Activated effector memory CD4-positive, alpha-beta T cell treated with Interleukin-2 at 50 U/mL for 16 hours (primary cell): Measurements from ENCODE around the gene AKR1C2.
"Not testable (repeated sequence)": the region's sequence is repeated elsewhere in the genome, so short reads cannot be mapped to it uniquely, and the experiment has no call there.

Experiments used
- DNase-seq: peaks from one replicate; pipeline ENCODE4 v3.0.0-alpha.2; 2020

Gene AKR1C2

DNA sequence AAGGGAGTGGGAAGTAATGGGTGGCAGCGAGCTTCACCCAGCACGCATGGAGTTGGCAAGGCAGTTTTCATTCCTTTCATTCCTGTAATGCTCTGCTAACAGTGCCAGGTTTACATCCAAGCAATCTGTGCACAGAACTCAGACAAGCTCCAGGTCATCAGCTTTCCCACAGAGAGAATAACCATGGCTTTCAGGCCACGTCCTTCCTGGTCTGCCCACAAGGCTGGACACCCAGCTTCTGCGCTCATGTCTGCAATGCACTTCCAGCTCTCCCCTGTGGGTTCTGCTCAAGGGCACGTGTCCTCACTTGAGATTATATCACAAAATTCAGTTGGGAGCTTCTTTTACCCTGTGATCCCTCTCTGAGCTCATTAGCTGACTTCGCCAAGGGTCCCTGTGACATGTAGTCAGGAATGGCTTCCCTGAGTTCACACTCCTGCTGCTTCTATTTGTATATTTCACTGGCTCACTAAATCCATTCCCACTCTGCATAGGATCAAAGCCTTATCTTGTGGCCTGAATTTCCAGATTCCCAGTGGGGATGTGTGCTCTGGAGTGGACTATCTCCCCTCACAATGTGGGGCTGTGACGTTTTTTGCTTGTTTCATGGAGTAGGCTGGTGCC, 18.6 kb downstream of the AKR1C2 start:
- DNase-seq: no peak

DNA sequence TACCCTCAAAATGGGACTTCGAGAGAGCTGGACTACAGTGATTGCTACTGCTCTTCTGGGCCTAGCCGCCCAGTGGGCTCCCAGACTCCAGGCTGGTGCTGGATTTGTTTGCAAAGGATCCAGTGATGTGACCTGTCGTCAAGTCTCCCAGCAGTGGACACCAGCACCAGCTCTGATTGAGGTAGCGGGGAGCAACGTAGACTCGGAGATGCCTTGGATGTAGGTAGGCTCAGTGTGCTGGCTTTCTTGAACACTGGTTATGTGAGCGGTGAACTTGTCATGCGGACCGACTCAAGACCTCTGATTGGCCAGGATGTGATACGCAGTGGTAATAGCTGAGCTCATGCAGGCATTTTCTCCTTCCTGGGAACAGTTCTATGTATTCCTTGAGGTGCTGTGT, 19.4 kb downstream of the AKR1C2 start:
- no peak for DNase-seq

DNA sequence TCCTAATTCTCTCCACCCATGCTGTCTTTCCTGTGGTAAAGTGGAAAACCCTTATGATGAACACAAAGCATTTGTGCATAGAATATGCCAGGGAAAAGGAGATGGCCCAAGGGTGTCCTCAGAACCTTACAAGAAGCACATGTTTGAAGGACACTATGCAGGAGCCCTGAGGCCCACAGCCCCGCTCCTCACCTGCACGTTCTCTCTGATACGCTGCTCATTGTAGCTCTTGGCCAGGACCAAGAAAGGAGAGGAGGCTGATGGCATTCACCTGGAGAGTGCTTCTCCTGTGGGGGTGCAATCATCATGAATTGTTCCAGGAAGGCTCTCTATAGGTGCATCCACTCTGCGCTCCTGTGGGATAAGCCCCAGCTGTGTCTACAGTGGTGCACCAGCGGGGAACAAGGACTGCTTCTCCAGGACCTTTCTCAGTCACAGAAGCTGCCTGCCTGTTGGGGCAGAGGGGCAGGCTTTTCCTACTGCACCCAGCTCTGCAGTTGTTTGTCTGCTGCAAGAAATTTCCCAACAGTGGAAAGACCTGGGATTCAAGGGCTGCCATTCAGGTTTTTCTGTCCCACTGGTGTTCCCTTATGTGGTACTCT, 19.9 kb downstream of the AKR1C2 start:
- no peak for DNase-seq

DNA sequence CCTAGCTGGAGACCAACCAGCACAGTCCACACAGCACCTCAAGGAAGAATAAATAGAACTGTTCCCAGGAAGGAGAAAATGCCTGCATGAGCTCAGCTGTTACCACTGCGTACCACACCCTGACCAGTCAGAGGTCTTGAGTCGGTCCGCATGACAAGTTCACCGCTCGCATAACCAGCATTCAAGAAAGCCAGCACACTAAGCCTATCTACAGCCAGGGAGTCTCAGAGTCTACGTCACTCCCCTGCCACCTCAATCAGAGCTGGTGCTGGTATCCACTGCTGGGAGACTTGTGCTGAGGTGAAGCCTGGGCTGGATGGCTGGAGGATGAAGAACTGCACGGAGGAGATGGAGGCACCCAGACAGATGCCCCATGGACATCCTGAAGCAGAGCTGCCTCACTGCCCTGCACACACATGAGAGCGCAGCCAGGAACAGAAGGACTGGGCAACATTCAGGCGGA, 20.9 kb downstream of the AKR1C2 start:
- no peak for DNase-seq

DNA sequence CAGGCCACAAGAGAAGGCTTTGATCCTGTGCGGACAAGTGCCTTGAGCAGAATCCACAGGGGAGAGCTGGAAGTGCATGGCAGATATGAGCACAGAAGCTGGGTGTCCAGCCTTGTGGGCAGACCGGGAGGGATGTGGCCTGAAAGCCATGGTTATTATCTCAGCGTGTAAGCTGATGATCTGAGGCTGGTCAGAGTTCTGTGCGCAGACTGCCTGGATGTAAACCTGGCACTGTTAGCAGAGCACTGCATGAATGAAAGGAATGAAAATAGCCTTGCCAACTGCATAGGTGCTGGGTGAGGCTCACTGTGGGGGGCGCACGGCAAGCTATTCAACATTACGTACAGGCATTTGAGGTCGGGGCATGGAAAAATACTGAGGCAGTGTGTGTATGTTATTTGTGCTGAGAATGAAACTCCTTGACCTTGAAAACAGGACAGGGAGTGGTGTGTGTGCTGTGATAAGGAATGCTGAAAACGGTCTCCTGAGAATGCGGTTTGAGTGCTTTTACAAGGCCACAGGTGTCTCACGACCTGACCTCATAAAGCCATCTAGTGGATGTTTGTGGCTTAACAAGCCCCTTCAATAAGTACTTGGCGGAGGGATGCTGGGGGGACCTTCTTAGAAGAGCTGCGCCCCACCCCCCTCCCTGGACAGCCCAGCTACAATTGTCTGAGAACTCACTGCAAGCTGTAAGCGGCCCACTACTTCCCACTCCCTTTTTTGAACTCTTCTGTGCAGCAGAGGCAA, 21.8 kb downstream of the AKR1C2 start:
- no peak for DNase-seq

DNA sequence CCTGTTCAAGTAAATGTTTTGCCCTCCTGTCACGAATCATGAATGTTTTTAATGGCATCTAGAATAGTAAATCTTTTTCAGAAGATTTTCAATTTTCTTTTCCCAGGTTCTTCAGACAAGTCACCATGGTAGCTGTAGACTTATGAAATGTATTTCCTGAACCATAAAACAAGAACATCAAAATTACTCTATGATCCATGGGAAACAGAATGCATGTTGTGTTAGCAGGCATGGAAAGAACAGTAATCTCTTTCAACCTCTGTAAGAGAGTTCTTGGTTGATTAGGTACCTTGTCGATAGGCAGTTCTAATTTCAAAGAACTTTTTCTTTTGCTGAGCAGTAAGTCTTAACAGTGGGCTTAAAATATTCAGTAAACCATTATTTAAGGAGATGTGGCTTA, 22.9 kb downstream of the AKR1C2 start:
- no peak for DNase-seq

DNA sequence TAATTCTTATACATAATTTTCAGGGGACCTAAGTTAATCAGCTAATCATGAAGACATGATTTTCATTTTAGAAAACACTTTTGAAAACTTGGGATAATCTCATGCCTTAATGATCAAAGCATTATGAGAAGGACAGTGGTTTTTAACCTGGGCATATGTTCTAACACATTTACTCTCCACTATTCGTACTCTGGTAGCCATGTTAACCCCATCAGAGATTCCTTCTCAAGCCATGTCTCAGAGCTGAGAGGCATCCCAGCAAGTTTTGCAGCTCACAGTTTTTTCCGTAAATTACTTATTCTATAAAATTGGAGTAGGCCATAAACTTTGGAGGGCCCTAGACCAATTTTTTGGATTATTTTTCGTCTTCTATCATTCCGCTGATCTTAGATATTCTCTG, 24.8 kb downstream of the AKR1C2 start:
- no peak for DNase-seq

DNA sequence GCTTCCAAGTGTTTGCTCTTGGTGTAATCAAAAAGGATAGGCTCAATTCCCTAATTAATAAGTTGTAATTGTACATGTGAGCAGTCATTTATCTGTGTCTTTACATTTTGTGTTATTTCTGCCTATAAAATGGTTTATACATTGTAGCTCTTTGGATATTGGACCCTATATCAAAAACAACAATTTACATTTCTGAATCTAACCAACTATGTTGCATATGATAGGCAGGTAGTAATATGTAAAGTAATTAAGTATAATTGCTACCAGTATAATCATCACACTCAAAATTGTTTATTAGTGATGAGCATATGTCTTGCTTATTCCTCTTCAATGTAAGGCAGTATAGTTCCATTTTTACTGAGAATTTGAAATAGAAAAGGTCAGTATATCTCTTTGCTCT, 26.6 kb downstream of the AKR1C2 start:
- DNase-seq: no peak

DNA sequence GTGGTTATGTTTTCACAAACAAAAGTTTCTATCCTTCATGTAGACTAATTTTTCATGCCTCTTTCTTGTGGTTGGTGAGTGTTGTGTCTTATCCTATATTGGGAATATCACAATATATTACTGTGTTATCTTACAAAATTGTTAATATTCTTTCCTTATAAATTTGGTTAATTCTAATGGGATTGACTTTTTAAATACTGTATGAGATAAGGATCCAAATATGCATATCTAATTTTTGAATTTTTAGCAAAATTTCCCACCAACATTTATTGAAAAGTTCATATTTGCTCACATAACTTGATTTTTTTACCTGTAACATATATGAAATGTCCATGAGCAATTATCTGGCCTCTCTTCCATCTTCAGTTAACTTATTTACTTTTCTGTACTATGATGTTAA, 29.3 kb downstream of the AKR1C2 start:
- not testable (repeated sequence) for DNase-seq

DNA sequence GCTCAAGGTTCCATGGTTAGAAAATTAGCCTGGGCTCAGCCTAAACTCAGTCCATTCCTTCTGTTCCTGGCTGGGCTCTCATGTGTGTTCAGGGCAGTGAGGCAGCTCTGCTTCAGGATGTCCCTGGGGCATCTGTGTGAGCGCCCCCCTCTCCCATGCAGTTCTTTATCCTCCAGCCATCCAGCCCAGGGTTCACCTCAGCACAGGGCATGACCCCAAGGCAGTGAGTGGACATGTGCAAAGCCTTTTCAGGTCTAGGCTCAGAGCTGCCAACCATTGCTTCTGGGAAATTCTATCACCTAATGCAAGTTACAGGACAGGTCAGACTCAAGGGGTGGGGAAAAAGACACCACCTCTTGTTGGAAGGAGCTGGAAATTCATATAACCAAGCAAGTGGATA, 30.4 kb downstream of the AKR1C2 start:
- DNase-seq: not testable (repeated sequence)

DNA sequence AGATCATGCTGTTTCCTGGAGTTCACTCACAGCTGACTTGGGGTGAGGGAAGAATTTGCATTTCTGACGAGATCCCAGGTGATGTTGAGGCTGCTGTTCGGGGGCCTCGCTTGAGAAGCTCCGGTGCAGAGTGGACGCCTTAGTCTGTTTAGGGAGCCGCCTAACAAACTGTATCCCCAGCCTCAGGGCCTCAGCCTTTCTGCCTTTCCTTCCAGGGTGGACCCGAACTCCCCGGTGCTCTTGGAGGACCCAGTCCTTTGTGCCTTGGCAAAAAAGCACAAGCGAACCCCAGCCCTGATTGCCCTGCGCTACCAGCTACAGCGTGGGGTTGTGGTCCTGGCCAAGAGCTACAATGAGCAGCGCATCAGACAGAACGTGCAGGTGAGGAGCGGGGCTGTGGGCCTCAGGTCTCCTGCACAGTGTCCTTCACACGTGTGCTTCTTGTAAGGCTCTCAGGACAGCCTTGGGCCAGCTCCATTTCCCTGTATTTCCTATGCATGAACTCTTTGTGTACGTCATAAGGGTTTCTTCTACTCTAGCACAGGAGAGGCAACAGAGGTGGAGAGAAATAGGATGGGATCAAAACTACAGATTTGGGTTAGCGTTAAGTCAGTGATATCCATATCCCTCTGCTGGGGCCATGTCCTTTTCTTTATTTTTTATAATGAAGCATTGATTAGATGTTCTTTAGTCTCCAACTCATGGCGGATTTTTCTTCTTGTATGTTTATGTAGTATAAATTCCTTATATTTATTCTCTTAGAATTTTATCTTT, 31.1 kb downstream of the AKR1C2 start:
- DNase-seq: not testable (repeated sequence)

DNA sequence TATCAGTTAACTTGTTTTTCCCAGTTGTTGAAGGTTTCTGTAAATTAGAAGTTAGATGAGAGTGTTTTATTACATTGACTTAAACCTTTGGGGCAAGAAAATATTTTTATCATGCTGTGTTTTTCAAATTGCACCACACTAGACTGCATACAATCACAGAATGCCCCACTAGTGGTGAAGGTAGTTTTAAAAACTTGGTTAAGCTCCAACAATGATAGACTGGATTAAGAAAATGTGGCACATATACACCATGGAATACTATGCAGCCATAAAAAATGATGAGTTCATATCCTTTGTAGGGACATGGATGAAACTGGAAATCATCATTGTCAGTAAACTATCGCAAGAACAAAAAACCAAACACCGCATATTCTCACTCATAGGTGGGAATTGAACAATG, 33.3 kb downstream of the AKR1C2 start:
- DNase-seq: not testable (repeated sequence)

DNA sequence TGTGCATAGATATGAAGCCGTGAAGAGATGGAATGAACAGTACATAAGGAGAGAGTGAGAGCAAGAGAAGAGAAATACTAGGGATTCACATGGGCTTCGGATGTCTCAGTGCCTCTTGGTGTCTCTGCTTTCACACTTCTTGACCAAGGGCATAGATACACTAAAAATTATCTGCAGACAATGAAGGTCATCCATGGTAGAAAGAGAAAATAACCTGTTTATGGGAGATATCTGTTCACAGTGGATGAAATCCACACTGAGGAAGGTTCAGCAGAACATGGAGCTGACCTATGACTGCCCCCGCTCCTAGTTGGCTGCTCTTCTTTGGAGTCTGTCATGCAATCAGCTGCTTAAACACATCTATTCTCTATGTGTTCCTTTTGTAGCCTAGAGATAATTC, 34.4 kb downstream of the AKR1C2 start:
- DNase-seq: not testable (repeated sequence)

DNA sequence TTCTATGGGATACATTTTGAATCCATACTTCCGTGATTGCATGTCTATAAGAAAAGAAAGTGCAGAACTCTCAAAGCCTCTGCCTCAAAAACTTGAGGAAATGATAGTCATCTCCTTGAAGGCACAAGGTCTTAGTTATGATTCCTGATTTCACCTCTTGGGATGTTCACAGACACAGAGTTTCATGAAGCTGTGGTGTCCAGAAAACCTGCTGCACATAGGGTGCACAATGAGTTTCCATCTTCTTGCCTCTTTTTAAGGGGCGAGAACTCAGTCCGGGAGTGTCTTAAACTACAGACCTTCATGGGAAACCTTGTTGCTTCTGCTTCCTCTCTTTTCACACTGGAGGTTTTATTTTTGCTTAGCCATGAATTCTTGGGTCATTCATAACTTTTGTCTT, 36.5 kb downstream of the AKR1C2 start:
- DNase-seq: not testable (repeated sequence)

DNA sequence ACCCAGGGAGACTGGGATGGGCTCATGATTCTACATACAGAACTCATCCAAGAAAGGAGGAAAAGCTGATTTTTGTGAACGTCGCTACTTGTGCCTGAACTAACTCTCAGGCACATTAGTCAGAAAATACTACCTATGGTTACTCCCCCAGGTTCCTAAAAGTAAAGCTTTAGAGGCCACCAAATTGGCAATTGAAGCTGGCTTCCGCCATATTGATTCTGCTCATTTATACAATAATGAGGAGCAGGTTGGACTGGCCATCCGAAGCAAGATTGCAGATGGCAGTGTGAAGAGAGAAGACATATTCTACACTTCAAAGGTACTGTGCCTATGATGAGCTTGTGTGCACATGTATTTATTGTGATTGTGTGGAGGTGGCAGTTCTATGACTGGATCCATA, 37.9 kb downstream of the AKR1C2 start:
- DNase-seq: not testable (repeated sequence)

DNA sequence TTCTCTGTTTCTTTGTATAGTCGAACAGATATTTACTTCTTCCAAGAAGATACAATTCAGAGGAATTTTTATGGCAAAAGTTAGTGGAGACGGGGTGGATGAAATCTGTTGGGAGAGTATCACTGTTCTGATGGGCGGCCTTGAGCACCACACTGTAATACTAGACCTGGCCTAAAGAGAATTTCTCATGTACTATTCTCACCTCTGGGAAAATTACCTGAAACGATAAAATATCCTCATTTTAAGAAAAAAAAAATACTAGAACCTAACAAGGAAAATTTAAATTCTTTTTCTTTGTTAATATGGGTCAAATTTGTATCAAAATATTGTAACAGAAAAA, 39.9 kb downstream of the AKR1C2 start:
- not testable (repeated sequence) for DNase-seq

DNA sequence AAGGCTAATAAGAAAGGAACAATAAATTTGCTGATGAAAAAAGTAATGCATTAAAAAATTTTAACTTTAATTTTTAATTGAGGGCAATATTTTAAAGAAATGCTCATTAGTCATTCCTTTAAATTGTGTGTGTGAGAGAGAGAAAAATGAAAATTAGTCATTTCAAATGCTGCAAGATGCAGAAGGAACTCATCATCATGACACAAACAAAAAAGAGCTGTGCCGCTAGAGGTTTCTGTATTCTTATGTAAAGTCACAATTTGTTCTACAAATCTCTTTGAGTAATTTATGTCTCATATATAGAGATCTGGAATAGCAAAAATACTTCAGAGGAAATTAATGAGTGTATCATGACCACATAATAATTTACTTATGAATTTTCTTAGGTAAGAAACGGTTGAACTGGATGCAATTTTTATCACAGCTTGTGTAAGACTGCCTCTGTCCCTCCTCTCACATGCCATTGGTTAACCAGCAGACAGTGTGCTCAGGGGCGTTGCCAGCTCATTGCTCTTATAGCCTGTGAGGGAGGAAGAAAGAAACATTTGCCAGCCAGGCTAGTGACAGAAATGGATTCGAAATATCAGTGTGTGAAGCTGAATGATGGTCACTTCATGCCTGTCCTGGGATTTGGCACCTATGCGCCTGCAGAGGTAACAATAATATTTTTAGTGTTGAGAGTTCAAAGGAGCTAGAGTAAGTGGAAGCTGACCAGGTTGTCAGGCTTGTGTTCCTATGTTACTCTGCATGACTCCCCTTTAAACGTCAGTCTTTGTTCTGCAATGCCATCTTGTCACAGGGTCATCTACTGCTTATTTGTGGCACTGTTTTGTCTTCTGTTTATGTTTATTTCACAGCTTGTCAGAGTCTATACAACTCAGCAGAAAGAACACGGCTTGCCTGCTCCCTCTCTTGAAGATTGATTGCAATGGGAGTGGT, 40.5 kb downstream of the AKR1C2 start, which contains the start of gene AKR1C1:
Gene AKR1C1, plus strand, starts transcription at position 540 of the 939 bp plus-strand sequence. Its CDS starts 30 bp downstream, at position 570.
- not testable (repeated sequence) for DNase-seq

DNA sequence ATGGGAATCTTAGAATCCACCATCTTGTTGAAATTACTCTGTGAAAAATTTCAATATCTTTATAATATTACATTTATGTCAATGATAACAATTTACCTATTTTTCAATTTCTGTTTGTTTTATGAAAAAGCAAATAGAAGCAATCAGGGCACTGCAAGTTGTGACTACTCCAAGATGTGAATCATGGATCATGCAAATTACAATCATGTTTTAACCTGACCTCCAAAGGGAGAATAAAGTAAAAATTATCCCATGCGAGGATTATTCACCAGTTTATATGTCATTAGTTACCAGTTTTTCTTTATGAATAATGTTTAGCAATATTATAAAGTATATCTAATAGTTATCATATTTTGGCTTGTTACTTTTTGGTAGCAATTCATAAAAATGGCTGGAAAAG, 41.3 kb downstream of the AKR1C2 start:
- not testable (repeated sequence) for DNase-seq

DNA sequence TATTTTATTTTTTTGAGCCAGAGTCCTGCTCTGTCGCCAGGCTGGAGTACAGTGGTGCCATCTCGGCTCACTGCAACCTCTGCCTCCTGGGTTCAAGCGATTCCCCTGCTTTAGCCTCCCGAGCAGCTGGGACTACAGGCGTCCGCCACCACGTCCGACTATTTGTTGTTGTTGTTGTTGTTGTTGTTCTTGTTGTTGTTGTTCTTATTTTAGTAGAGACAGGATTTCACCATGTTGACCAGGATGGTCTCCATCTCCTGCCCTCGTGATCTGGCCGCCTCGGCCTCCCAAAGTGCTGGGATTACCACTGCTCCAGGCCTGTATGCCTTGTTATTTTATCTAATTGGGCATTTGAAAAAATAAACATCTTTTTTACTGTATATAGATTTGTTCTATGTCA, 42.1 kb downstream of the AKR1C2 start:
- not testable (repeated sequence) for DNase-seq

DNA sequence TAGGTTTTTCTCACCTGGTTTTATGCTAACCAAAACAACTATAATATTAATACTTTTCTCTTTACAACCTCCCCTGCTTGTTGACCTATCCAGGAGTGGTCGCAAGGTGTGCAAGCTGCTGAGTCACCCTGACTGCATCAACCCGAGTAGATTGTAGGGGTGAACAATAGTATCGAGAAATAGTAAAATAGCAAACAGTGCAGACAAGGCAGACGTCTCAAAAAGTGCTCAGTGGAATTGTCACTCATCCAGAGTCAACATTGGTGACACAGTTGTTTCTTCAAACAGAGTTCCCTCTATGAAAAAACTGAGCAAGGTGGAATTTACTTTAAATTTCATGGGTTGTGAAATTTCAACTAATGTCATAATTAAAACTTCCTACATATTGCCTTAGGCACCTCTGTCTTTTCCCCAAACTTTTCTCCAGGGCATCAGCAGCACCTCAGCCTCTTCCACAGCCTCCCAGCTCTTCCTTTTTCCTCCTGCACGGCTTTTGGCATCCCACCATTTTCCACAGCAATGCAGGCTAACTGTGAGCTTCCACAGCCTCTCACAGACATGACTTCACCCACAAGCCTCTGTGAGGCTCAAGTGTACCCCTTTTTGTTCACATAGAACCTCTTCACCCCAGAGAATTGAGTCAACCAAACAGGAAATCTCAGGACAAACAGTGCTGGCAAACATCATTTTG, 46.6 kb downstream of the AKR1C2 start:
- DNase-seq: not testable (repeated sequence)

DNA sequence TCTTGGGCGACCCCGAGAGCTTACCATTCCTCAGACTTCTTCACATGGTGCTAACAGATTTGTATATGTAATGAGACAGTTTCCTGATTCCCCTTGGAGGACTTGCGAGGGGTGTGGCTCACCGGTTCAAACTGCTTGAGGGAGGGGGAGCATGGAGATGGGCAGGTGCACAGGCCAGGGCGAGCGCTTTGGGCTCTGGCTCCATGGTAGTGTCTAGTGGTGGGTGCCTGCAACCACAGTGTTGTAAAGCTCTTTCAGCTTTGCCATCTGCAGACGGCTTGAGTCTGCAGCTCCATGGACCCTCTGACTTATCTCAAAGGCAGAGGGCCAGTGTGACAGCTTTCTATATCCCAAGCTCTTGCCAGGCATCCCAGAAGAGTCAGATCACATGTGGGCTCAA, 47.6 kb downstream of the AKR1C2 start:
- DNase-seq: not testable (repeated sequence)
